ENCODE results near the gene FMO3.

GRCh38 chr1:171139890-171140289 lies 49.2 kb downstream of the FMO3 start:
- TF ChIP-seq, protein P1, sequence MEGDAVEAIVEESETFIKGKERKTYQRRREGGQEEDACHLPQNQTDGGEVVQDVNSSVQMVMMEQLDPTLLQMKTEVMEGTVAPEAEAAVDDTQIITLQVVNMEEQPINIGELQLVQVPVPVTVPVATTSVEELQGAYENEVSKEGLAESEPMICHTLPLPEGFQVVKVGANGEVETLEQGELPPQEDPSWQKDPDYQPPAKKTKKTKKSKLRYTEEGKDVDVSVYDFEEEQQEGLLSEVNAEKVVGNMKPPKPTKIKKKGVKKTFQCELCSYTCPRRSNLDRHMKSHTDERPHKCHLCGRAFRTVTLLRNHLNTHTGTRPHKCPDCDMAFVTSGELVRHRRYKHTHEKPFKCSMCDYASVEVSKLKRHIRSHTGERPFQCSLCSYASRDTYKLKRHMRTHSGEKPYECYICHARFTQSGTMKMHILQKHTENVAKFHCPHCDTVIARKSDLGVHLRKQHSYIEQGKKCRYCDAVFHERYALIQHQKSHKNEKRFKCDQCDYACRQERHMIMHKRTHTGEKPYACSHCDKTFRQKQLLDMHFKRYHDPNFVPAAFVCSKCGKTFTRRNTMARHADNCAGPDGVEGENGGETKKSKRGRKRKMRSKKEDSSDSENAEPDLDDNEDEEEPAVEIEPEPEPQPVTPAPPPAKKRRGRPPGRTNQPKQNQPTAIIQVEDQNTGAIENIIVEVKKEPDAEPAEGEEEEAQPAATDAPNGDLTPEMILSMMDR (IDR thresholded peaks at IDR 0.05) = no peak
- TF ChIP-seq POLR2A (IDR thresholded peaks at IDR 0.05; ENCODE audit: low read depth) = no peak
- TF ChIP-seq EP300 (IDR thresholded peaks at IDR 0.05) = no peak
